ENCODE results near the gene CLPSL1. TPM values are rescaled to one million over a fixed set of nuclear protein-coding genes. Genes with fewer than 3 reads are reported as not detected.

Gene CLPSL1
- total and polyA plus RNA-seq, 4 donors, result not detected

GRCh38 chr6:35794536-35795452 lies 14.0 kb downstream of the CLPSL1 start:
- ATAC-seq (ENCODE audit: insufficient read depth, low FRiP score), result no peak

GRCh38 chr6:35795453-35796071 lies 14.7 kb downstream of the CLPSL1 start:
- ATAC-seq (ENCODE audit: insufficient read depth, low FRiP score) (no peak), DNase-seq (no peak)
- 90 to 97% methylated on average over 11 of the region's 11 CpGs for WGBS, 2 donors
- H3K27ac ChIP-seq (ENCODE audit: low read depth in 1 of 2, low read length in 1 of 2), result no peak overlapping the region
- H3K27me3 ChIP-seq (ENCODE audit: control insufficient read depth in 3 of 3, insufficient read depth in 3 of 3, low read length in 2 of 3), result no peaks in the 10 kb centered on the region
- no peaks in the 10 kb centered on the region for H3K36me3 ChIP-seq (ENCODE audit: control insufficient read depth in 4 of 4, insufficient read depth in 4 of 4, low read length in 4 of 4)
- no peak overlapping the region for H3K9ac ChIP-seq (ENCODE audit: insufficient read depth in 1 of 2, low read length in 2 of 2)
- TF ChIP-seq, protein P1, sequence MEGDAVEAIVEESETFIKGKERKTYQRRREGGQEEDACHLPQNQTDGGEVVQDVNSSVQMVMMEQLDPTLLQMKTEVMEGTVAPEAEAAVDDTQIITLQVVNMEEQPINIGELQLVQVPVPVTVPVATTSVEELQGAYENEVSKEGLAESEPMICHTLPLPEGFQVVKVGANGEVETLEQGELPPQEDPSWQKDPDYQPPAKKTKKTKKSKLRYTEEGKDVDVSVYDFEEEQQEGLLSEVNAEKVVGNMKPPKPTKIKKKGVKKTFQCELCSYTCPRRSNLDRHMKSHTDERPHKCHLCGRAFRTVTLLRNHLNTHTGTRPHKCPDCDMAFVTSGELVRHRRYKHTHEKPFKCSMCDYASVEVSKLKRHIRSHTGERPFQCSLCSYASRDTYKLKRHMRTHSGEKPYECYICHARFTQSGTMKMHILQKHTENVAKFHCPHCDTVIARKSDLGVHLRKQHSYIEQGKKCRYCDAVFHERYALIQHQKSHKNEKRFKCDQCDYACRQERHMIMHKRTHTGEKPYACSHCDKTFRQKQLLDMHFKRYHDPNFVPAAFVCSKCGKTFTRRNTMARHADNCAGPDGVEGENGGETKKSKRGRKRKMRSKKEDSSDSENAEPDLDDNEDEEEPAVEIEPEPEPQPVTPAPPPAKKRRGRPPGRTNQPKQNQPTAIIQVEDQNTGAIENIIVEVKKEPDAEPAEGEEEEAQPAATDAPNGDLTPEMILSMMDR (IDR thresholded peaks at IDR 0.05; ENCODE audit: control extremely low read depth, extremely low read depth), result no peak
- H3K9me3 ChIP-seq (ENCODE audit: control insufficient read depth in 4 of 4, insufficient read depth in 3 of 4, low read length in 3 of 4), result no peaks in the 10 kb centered on the region
- H3K4me3 ChIP-seq, result no peak overlapping the region
- H3K4me1 ChIP-seq (ENCODE audit: control insufficient read depth in 5 of 5, insufficient read depth in 5 of 5, low read length in 5 of 5), result no peaks in the 10 kb centered on the region

More at GRCh38 chr6:35794536-35795452, 14.0 kb downstream of the CLPSL1 start:
- Histone ChIP-seq H3K4me3 (no peak overlapping the region), H3K9ac (ENCODE audit: insufficient read depth in 1 of 2, low read length in 2 of 2) (no peak overlapping the region), H3K4me1 (ENCODE audit: control insufficient read depth in 5 of 5, insufficient read depth in 5 of 5, low read length in 5 of 5) (no peaks in the 10 kb centered on the region), H3K36me3 (ENCODE audit: control insufficient read depth in 4 of 4, insufficient read depth in 4 of 4, low read length in 4 of 4) (no peaks in the 10 kb centered on the region), H3K27me3 (ENCODE audit: control insufficient read depth in 3 of 3, insufficient read depth in 3 of 3, low read length in 2 of 3) (no peaks in the 10 kb centered on the region), H3K27ac (ENCODE audit: low read depth in 1 of 2, low read length in 1 of 2) (no peak overlapping the region), H3K9me3 (ENCODE audit: control insufficient read depth in 4 of 4, insufficient read depth in 3 of 4, low read length in 3 of 4) (no peaks in the 10 kb centered on the region)
- no peak for DNase-seq
- TF ChIP-seq, protein P1 (IDR thresholded peaks at IDR 0.05; ENCODE audit: control extremely low read depth, extremely low read depth), result no peak
- WGBS, 2 donors, result 93 to 94% methylated on average over 17 of the region's 17 CpGs

DNA sequence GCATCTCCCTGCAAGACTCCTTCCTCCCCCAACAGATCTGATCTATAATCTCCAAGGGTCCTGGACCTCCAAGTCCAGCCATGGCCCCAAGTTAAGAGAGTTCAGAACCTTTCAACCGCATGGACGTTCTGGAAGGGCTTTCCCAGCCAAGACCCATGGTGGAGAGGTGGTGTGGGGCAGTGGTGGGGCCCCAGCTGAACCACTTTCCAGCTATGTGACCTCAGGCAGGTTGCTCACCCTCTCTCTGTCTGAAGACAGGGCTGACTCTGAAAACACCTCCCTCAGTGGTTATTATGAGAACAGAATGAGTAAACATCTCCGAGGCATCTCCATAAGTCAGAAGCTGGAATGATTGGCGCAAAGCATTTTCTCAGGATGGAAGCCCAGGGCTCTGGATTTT lies 15.4 kb downstream of the CLPSL1 start:
- Histone ChIP-seq H3K27ac (ENCODE audit: low read depth in 1 of 2, low read length in 1 of 2) (no peak overlapping the region), H3K27me3 (ENCODE audit: control insufficient read depth in 3 of 3, insufficient read depth in 3 of 3, low read length in 2 of 3) (no peaks in the 10 kb centered on the region), H3K4me3 (no peak overlapping the region), H3K9me3 (ENCODE audit: control insufficient read depth in 4 of 4, insufficient read depth in 3 of 4, low read length in 3 of 4) (no peaks in the 10 kb centered on the region), H3K4me1 (ENCODE audit: control insufficient read depth in 5 of 5, insufficient read depth in 5 of 5, low read length in 5 of 5) (no peaks in the 10 kb centered on the region), H3K9ac (ENCODE audit: insufficient read depth in 1 of 2, low read length in 2 of 2) (no peak overlapping the region), H3K36me3 (ENCODE audit: control insufficient read depth in 4 of 4, insufficient read depth in 4 of 4, low read length in 4 of 4) (no peaks in the 10 kb centered on the region)
- WGBS, 2 donors, result 83 to 94% methylated on average over 4 of the region's 4 CpGs
- no peak for DNase-seq
- TF ChIP-seq, protein P1 (IDR thresholded peaks at IDR 0.05; ENCODE audit: control extremely low read depth, extremely low read depth), result no peak
- ATAC-seq (ENCODE audit: insufficient read depth, low FRiP score), result no peak
